IMR-90 (cell line): ENCODE data around the gene ITIH4. TPM values are rescaled to one million over a fixed set of nuclear protein-coding genes. Genes with fewer than 3 reads are reported as not detected.

Experiments used
- ATAC-seq: fragments of 200-7000 bp; cut with Tn5 transposase; 2 replicates; pipeline ENCODE4 v1.9.1; 2020; ENCODE audit warnings: low read depth, mild to moderate bottlenecking, moderate library complexity
- BruUV-seq: library from RNA; stranded (reverse); fragments of 400-500 nt; replicated peaks from 2 replicates; lab custom pipeline; 2021; lab: Mats Ljungman, UMichigan
- CTCF ChIA-PET: fragments of 300-600 bp; formaldehyde crosslinking; extraction: SDS; loops from one replicate; lab custom pipeline; 2021; ENCODE audit warnings: antibody characterized with exemption; lab: Yijun Ruan, JAX
- POLR2A ChIA-PET: fragments of 300-600 bp; sonication (Branson Sonifier 250); formaldehyde crosslinking; loops from one replicate; lab custom pipeline; 2022; ENCODE audit warnings: antibody characterized with exemption; ENCODE audit not compliant: unreplicated experiment; lab: Charles Lee
- DNase-seq: peaks from one replicate; pipeline ENCODE4 v3.0.0; 2013
- H2AFZ ChIP-seq: replicated peaks from 2 replicates; pipeline ENCODE3; 2013; ENCODE audit warnings: low read length, mild to moderate bottlenecking; ENCODE audit not compliant: poor library complexity
- H2AK5ac ChIP-seq: 2 replicates; pipeline ENCODE4 v1.6.1; 2013; ENCODE audit warnings: low read depth, low read length, inconsistent platforms
- H2AK9ac ChIP-seq: replicated peaks from 2 replicates; pipeline ENCODE3; 2013; ENCODE audit warnings: mild to moderate bottlenecking, low read depth, low read length, moderate library complexity; ENCODE audit not compliant: poor library complexity
- H2BK120ac ChIP-seq: 2 replicates; pipeline ENCODE4 v1.6.1; 2013; ENCODE audit warnings: low read depth, low read length, inconsistent platforms
- H2BK15ac ChIP-seq: 3 replicates; pipeline ENCODE4 v1.6.1; 2013; ENCODE audit warnings: low read depth, low read length, inconsistent platforms
- H2BK20ac ChIP-seq: 2 replicates; pipeline ENCODE4 v1.6.1; 2013; ENCODE audit warnings: low read depth, mild to moderate bottlenecking, inconsistent platforms, low read length, moderate library complexity
- H2BK5ac ChIP-seq: 2 replicates; pipeline ENCODE4 v1.6.1; 2013; ENCODE audit warnings: mild to moderate bottlenecking, low read depth, low read length, inconsistent platforms; ENCODE audit not compliant: poor library complexity, severe bottlenecking
- H3K14ac ChIP-seq: replicated peaks from 2 replicates; pipeline ENCODE4 v1.6.1; 2013; ENCODE audit warnings: low read depth, low read length, inconsistent platforms
- H3K18ac ChIP-seq: 2 replicates; pipeline ENCODE4 v1.6.1; 2013; ENCODE audit warnings: low read depth, low read length, control low read depth
- H3K23ac ChIP-seq: 2 replicates; pipeline ENCODE4 v1.6.1; 2013; ENCODE audit warnings: low read depth, low read length, inconsistent platforms
- H3K27ac ChIP-seq: 2 replicates; pipeline ENCODE4 v1.5.1; 2013; ENCODE audit warnings: mild to moderate bottlenecking, control low read depth, low read length; ENCODE audit not compliant: insufficient read depth
- H3K27me3 ChIP-seq: 2 replicates; pipeline ENCODE4 v1.6.1; 2013; ENCODE audit warnings: low read length; ENCODE audit not compliant: control insufficient read depth, insufficient read depth
- H3K36me3 ChIP-seq: 2 replicates; pipeline ENCODE4 v1.6.1; 2013; ENCODE audit warnings: low read length, mixed read lengths; ENCODE audit not compliant: control insufficient read depth, insufficient read depth
- H3K4ac ChIP-seq: 2 replicates; pipeline ENCODE4 v1.6.1; 2013; ENCODE audit warnings: low read depth, low read length, inconsistent platforms
- H3K4me1 ChIP-seq: 2 replicates; pipeline ENCODE4 v1.6.1; 2013; ENCODE audit warnings: low read length, mixed read lengths; ENCODE audit not compliant: control insufficient read depth, insufficient read depth
- H3K4me2 ChIP-seq: 2 replicates; pipeline ENCODE4 v1.6.1; 2013; ENCODE audit warnings: low read depth, mild to moderate bottlenecking, control low read depth, low read length, moderate library complexity
- H3K4me3 ChIP-seq: 2 replicates; pipeline ENCODE4 v1.5.1; 2013; ENCODE audit warnings: low read depth, mild to moderate bottlenecking, control low read depth, low read length, moderate library complexity; ENCODE audit not compliant: insufficient read depth
- H3K56ac ChIP-seq: 2 replicates; pipeline ENCODE4 v1.6.1; 2013; ENCODE audit warnings: low read length, inconsistent platforms; ENCODE audit not compliant: insufficient read depth; ENCODE audit errors: extremely low read depth
- H3K79me1 ChIP-seq, 2 experiments: 2 replicates each; pipeline ENCODE4 v1.6.1; 2013; ENCODE audit warnings: low read length in 2 of 2, inconsistent platforms in 1 of 2, low read depth in 1 of 2
- H3K9ac ChIP-seq: 2 replicates; pipeline ENCODE4 v1.6.1; 2013; ENCODE audit warnings: low read depth, low read length, control low read depth
- H3K9me1 ChIP-seq: 2 replicates; pipeline ENCODE4 v1.6.1; 2013; ENCODE audit warnings: low read length, inconsistent platforms; ENCODE audit not compliant: insufficient read depth
- H3K9me3 ChIP-seq: 2 replicates; pipeline ENCODE4 v1.6.1; 2013; ENCODE audit warnings: low read length; ENCODE audit not compliant: control insufficient read depth, insufficient read depth
- H4K20me1 ChIP-seq: 2 replicates; pipeline ENCODE4 v1.6.1; 2013; ENCODE audit warnings: low read length, inconsistent platforms; ENCODE audit not compliant: insufficient read depth
- H4K5ac ChIP-seq: 2 replicates; pipeline ENCODE4 v1.6.1; 2013; ENCODE audit warnings: mild to moderate bottlenecking, low read depth, low read length, control low read depth
- H4K8ac ChIP-seq, 2 experiments: 2 replicates each; pipeline ENCODE4 v1.6.1; 2013; ENCODE audit warnings: low read depth in 2 of 2, low read length in 2 of 2, control low read depth in 1 of 2, inconsistent platforms in 1 of 2
- H4K91ac ChIP-seq: 2 replicates; pipeline ENCODE4 v1.6.1; 2013; ENCODE audit warnings: low read depth, low read length, inconsistent platforms; ENCODE audit not compliant: insufficient read depth
- CHD1 ChIP-seq: IDR thresholded peaks from 2 replicates; pipeline ENCODE4 v1.6.1; 2012; ENCODE audit warnings: low read depth, low read length, improper control_type of control experiment
- RCOR1 ChIP-seq: IDR thresholded peaks from 2 replicates; pipeline ENCODE4 v1.6.1; 2012; ENCODE audit warnings: mild to moderate bottlenecking, low read length, improper control_type of control experiment; ENCODE audit not compliant: insufficient replicate concordance
- SMC3 ChIP-seq: fragments of 150-350 bp; IDR thresholded peaks from 2 replicates; pipeline ENCODE4 v1.6.1; 2016; ENCODE audit warnings: low read depth, mild to moderate bottlenecking, antibody characterized with exemption, low read length, moderate library complexity
- WGBS, 2 experiments: methylation state at CpG; one replicate each; pipeline versions ENCODE4 v1.1.5 to v1.1.7; 2013; ENCODE audit warnings: missing lambda C conversion rate in 2 of 2; ENCODE audit not compliant: insufficient read length in 1 of 2; ENCODE audit errors: extremely low coverage in 2 of 2; 5-methylcytosine and 5-hydroxymethylcytosine counted together
- dilution Hi-C: fragments of 300-500 bp; cut with HindIII; formaldehyde crosslinking; loops from one replicate; pipeline ENCODE4 v1.14.3; 2018; ENCODE audit warnings: low sequenced_read_pairs; ENCODE audit not compliant: unreplicated experiment
- in situ Hi-C: fragments of 300-500 bp; cut with MboI; formaldehyde crosslinking; loops from 3 replicates; pipeline ENCODE4 v1.14.3; 2019; ENCODE audit warnings: low sequenced_read_pairs, inconsistent platforms, mixed read lengths
- intact Hi-C: fragments of 100-400 bp; cut with micrococcal nuclease; formaldehyde crosslinking; loops from 2 replicates; pipeline ENCODE4 v1.10.0; 2022
- polyA plus RNA-seq, 3 experiments: library from polyadenylated mRNA; depleted of rRNA; stranded (reverse); fragments of >200 nt; gene quantifications; 2 replicates each; pipeline ENCODE4 v1.2.3, GENCODE V29; 2012; ENCODE audit warnings: low replicate concordance in 1 of 3
- total RNA-seq: library from RNA; depleted of rRNA; stranded (reverse); fragments of >200 nt; gene quantifications from 2 replicates; pipeline ENCODE4 v1.2.3, GENCODE V29; 2012
- TF ChIP-seq, protein P1 (sequence below): fragments of 150-350 bp; IDR thresholded peaks from 2 replicates; pipeline ENCODE4 v1.6.1; 2017; ENCODE audit warnings: mild to moderate bottlenecking, antibody characterized with exemption, low read length, low read depth

ITIH4 gene
- total and polyA plus RNA-seq, 2 of the 4 experiments (the other 2 are of a cell fraction), result 0.26 to 0.36 TPM

- intact Hi-C loops (no loop called here), in situ Hi-C loops (no loop called here), dilution Hi-C loops (no loop called here)
- Histone ChIP-seq H2BK20ac (no peak overlapping the region), H3K56ac (no peak overlapping the region), H4K8ac (no peak overlapping the region), H3K14ac (no peak overlapping the region), H3K27ac (no peak overlapping the region), H2BK120ac (no peak overlapping the region), H2AK9ac (peak overlapping the region; percentile 25), H3K4ac (no peak overlapping the region), H2BK5ac (no peak overlapping the region), H4K20me1 (no peaks in the 10 kb centered on the region; the same call in 1 of the 2 replicates), H2BK15ac (no peak overlapping the region), H3K23ac (no peak overlapping the region), H3K9ac (no peak overlapping the region), H3K4me1 (no peaks in the 10 kb centered on the region), H3K79me1 (peaks cover 0 to 3% of the 10 kb centered on the region in 2 experiments; a peak in 1 of 4 replicates), H3K4me2 (no peak overlapping the region), H3K9me1 (peaks cover 12% of the 10 kb centered on the region; the same call in 1 of the 2 replicates), H3K4me3 (no peak overlapping the region), H4K5ac (no peak overlapping the region), H3K36me3 (no peaks in the 10 kb centered on the region; the same call in 1 of the 2 replicates), H3K27me3 (no peaks in the 10 kb centered on the region), H2AK5ac (no peak overlapping the region), H3K9me3 (no peaks in the 10 kb centered on the region), H2AFZ (no peak overlapping the region), H3K18ac (no peak overlapping the region), H4K91ac (no peak overlapping the region)
- no peak for TF ChIP-seq RCOR1
- no peak for TF ChIP-seq SMC3
- TF ChIP-seq, protein P1, sequence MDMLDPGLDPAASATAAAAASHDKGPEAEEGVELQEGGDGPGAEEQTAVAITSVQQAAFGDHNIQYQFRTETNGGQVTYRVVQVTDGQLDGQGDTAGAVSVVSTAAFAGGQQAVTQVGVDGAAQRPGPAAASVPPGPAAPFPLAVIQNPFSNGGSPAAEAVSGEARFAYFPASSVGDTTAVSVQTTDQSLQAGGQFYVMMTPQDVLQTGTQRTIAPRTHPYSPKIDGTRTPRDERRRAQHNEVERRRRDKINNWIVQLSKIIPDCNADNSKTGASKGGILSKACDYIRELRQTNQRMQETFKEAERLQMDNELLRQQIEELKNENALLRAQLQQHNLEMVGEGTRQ, result no peak
- no peak for TF ChIP-seq CHD1
- no TSS peak for BruUV-seq
- DNase-seq (no peak), ATAC-seq (no peak)
- ChIA-PET POLR2A (no interaction called here), CTCF (no interaction called here)
- 90% methylated on average over 2 of the region's 8 CpGs; no CpG with 5 or more reads in 1 of the 2 experiments for WGBS, 2 experiments
Measured at GRCh38 chr3:52859686-52860423, 29.4 kb upstream of the ITIH4 start.
